ENCODE data around the gene NOD1.
A peak's percentile ranks its signal among the peaks of the same experiment; 100 is the strongest.
"Not testable (repeated sequence)": the region's sequence is repeated elsewhere in the genome, so short reads cannot be mapped to it uniquely, and the experiment has no call there.

NOD1 gene

GRCh38 chr7:30412782-30413504 lies 65.6 kb downstream of the NOD1 start:
- DNase-seq (ENCODE audit: low spot score), result peak; percentile 87

DNA sequence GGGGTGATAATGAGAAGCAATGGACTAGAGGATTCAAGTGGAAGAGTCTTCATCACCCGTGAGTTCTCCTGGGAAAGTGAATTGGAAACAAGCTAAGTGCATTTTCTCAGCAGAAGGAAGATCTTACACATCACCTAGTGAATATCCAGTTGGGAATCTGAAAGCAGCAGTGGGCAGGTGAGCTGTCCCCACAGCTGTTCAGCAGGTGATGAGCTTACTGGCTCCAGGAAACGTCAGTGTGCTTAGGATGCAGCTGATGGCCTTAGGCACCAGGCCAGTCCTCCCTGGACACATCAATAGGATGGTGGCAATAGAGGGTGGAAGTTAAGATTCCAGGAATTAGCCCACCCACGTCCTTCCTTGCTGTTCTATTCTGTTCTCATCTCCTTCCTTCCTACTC lies 66.7 kb downstream of the NOD1 start:
- no peak for DNase-seq (ENCODE audit: low spot score)

- DNase-seq (ENCODE audit: low spot score), result no peak
These were observed 67.4 kb downstream of the NOD1 start for GRCh38 chr7:30411173-30411572.

DNA sequence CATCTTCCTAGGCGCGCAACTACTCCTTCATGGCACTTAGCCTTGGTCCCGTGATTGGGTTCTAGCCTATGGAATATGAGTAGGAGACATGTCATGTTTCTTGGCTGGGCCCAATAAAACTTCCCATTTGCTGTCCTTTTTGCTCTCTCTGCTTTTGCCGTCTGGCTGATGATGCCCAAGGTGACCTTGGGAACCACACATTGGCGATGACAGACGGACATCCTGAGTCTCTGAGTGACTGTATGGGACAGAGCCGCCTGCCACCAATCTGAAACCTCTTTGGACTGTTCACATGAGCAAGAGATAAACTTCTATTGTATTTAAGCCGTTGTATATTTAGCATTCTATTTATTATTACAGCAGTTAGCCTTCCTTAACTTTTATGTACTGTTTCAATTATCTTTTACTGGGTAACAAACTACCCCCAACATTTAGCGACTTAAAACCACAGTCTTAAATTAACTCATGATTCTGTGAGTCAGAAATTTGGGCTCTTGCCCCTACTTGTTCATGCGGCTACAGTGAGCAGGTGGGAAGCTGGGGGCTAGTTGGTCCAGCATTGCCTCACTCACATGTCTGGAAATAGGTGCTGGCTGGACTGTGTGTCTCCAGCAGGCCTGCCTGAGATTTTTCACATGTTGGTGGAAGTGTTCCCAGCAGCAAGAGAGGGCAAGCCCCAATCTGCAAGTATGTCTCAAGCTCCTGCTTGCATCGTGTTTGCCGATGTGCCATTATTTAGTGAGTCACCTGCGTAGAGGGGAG lies 71.7 kb downstream of the NOD1 start:
- DNase-seq (ENCODE audit: low spot score), result no peak

DNA sequence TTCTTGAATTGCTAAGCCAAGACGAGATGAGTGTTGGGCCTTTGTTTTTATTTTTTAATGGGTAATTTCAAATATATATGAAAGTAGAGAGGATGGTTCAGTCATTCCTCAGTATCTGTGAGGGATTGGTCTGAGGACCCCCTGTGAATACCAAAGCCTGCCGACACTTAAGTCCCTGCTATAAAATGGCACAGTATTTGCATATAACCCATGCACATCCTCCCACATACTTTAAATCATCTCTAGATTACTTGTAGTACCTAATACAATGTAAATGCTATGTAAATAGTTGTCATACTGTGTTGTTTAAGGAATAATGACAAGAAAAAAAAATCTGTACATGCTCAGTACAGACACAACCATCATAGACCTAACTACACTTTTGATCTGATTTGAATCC lies 73.4 kb downstream of the NOD1 start:
- no peak for DNase-seq (ENCODE audit: low spot score)

DNA sequence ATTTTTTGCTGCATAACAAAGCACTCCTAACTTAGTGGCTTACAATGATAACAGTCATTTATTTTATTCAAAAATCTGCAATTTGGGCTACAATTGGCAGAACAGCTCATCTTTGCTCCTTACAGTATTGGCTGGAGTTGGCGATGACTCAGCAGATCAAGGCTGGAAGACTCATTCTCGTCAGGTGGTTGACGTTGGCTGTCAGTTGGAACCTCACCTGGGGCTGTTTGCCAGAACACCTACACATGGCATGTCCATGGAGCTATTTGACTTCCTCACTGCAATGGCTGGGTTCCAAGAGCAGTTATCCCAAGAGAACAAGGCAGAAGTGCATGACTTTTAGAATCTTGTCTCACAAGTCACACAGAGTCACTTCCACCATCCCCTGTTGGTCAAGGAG lies 75.1 kb downstream of the NOD1 start:
- no peak for DNase-seq (ENCODE audit: low spot score)

DNA sequence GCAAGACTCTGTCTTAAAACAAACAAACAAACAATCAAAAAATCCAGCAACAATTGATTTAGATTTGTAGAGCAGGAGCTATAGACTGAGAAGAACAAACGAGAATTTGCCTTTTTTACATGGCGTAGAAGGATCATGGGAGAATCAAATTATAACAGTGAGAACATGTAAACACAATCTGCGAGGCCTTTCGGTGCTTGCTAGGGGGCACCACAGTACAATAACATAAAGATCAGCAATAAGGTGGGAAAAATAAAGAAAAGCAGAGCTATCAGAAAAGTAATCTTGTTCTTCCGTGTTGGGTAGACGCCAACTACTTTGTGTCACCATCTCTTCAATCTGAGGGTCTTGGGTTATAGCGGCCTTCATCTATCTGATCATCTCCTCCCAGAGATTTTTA lies 82.2 kb downstream of the NOD1 start:
- no peak for DNase-seq (ENCODE audit: low spot score)

DNA sequence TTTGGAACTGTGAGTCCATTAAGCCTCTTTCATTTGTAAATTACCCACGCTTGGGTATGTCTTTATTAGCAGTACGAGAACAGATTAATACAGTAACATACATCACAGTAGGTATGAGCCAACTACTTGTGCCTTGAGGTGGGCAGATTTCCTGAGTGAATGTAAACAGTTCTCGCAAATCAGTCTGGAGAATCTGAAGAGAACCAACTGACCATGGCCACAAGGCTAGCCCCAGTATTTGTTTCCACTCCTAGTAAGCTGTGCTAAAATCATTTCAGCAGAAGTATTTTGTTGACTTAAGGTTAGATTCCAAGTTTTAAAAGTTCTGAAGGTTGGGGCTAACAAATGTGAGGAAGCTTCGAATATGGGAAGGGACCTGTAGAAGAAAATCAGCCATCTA lies 82.9 kb downstream of the NOD1 start:
- DNase-seq (ENCODE audit: low spot score), result no peak

DNA sequence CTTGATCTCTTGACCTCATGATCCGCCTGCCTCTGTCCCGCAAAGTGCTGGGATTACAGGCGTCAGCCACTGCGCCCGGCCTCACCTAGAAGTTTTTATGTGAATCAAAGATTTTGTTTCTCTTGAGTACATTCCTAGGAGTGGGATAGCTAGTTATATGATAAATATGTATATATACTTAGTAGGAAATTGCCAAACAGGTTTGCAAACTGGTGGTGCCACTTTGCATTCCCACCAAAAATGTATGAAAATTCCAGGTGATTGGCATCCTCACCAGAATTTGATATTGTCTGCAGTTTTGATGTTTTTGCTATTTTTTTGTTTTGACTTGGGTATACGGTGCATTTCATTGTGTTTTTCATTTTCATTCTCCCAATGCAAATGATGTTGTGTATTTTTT lies 86.8 kb downstream of the NOD1 start:
- no peak for DNase-seq (ENCODE audit: low spot score)

- no peak for DNase-seq (ENCODE audit: low spot score)
These were observed 87.6 kb downstream of the NOD1 start for GRCh38 chr7:30390736-30391636.

GRCh38 chr7:30389791-30390190 lies 88.8 kb downstream of the NOD1 start:
- DNase-seq (ENCODE audit: low spot score), result no peak

GRCh38 chr7:30382607-30383006 lies 96.0 kb downstream of the NOD1 start:
- no peak for DNase-seq (ENCODE audit: low spot score)

- not testable (repeated sequence) for DNase-seq (ENCODE audit: low spot score)
These were observed 97.8 kb downstream of the NOD1 start for GRCh38 chr7:30380824-30381223.

DNA sequence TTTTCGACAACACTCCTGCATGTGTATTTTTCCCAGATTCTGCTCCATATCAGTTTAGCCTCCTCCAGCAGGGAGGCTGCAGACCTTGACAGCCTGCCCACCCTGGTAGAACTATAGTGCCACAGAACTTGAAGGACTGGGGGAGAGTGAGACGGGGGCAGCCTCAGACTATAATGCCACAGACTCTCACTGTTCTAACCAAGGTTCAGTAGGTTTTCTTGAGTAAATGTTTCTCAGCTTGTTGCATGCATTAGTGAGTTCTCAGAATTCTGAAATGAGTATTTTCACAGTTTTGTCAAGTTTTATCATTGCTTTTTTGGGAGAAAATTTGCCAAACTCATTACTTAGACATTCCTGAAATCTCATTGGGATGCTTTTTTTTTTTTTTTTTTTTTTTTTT lies 98.3 kb downstream of the NOD1 start:
- no peak for DNase-seq (ENCODE audit: low spot score)

GRCh38 chr7:30379741-30380140 lies 98.8 kb downstream of the NOD1 start:
- no peak for DNase-seq (ENCODE audit: low spot score)

DNA sequence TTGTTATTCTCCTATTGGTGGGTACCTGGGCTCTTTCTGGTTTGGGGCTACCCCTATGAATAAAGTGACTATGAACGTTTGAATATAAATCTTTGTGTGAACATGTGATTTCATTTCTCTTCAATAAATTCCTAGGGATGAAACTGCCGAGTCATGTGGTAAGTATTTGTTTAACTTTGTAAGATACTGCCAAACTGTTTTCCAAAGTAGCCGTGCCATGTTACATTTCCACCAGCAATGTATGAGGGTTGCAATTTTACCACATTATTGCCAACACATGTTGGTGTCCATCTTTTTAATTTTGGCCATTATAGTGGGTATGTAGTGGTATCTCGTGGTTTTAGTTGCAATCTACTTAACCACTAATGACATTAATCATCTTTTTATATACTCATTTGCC lies 99.5 kb downstream of the NOD1 start:
- no peak for DNase-seq (ENCODE audit: low spot score)

DNA sequence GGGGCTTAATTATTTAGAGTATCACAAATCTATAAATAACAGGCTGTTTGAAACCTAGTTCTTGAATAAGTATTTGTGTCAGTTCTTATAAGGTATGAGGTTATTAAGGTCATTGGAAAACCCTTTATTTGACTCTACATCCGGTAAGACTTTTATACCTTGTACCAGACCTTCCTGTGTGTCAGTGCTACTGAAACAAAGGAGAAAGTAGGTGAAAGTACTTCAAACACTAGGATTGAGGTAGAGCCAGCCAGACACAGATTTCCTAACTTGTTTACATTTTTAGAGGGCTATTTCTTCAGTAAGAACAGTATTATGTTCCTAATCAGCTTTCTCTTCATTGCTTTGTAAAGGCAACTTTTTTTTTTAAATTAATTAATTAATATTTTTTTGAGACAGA lies 100.3 kb downstream of the NOD1 start:
- no peak for DNase-seq (ENCODE audit: low spot score)
